Upper lobe of left lung (tissue), 4 donors: ENCODE results near the gene AGAP1.

Experiments
- EP300 ChIP-seq, 4 donors: sonication (generic); formaldehyde crosslinking; IDR thresholded peaks; one replicate each; pipeline ENCODE4 v1.5.1; 2017; ENCODE audit warnings: antibody characterized with exemption in 4 of 4, control low read depth in 2 of 4
- POLR2A ChIP-seq, 4 donors: fragments of 450-650 bp; IDR thresholded peaks; one replicate each; pipeline ENCODE4 v1.5.1; 2016 to 2017; ENCODE audit warnings: antibody characterized with exemption in 4 of 4, mild to moderate bottlenecking in 2 of 4
- POLR2AphosphoS5 ChIP-seq, 2 donors: sonication (generic); formaldehyde crosslinking; IDR thresholded peaks; one replicate each; pipeline ENCODE4 v1.5.1; 2017; ENCODE audit warnings: antibody characterized with exemption in 2 of 2
- TF ChIP-seq, protein P1 (sequence below), 6 experiments: fragments of 450-650 bp in 4 of 6; fragments of 200-600 bp in 2 of 6; sonication (generic) in 2 of 6; IDR thresholded peaks; one replicate each; pipeline ENCODE4 v1.5.1; 2016 to 2019; ENCODE audit warnings: antibody characterized with exemption in 6 of 6

DNA sequence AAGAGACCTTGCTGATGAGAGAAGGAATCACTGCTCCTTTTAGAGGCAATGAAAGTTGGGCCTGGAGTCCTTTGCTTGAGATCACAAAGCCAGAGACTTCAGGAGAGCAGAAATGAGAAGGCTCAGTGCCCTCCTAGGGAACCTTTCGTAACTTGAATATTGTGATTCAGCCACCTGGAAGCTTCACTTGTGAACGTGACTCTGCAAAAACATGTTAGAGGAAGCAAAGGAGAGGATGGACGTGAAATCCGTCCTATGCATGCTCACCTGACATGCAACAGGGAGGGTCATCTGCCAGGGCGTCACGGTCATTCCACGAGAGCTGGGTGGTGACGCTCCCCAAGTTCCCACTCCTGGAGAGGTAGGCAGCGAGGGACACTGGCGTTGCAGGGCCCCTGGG is 243.6 kb downstream of the AGAP1 start:
- TF ChIP-seq, protein P1, sequence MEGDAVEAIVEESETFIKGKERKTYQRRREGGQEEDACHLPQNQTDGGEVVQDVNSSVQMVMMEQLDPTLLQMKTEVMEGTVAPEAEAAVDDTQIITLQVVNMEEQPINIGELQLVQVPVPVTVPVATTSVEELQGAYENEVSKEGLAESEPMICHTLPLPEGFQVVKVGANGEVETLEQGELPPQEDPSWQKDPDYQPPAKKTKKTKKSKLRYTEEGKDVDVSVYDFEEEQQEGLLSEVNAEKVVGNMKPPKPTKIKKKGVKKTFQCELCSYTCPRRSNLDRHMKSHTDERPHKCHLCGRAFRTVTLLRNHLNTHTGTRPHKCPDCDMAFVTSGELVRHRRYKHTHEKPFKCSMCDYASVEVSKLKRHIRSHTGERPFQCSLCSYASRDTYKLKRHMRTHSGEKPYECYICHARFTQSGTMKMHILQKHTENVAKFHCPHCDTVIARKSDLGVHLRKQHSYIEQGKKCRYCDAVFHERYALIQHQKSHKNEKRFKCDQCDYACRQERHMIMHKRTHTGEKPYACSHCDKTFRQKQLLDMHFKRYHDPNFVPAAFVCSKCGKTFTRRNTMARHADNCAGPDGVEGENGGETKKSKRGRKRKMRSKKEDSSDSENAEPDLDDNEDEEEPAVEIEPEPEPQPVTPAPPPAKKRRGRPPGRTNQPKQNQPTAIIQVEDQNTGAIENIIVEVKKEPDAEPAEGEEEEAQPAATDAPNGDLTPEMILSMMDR (IDR thresholded peaks at IDR 0.05): no peak
- TF ChIP-seq POLR2A (IDR thresholded peaks at IDR 0.05): no peak
- no peak for TF ChIP-seq POLR2AphosphoS5 (IDR thresholded peaks at IDR 0.05)
- TF ChIP-seq EP300 (IDR thresholded peaks at IDR 0.05): no peak
